Uterus (tissue), 4 donors: ENCODE results near the gene MRPL36. TPM values are rescaled to one million over a fixed set of nuclear protein-coding genes. Genes with fewer than 3 reads are reported as not detected.

Experiments used
- DNase-seq, 2 donors: peaks; one replicate each; pipeline ENCODE4 v3.0.0-alpha.2; 2019 to 2020
- H3K27ac ChIP-seq, 2 donors: fragments of 200-600 bp; sonication (generic); 1 replicate in 1 of 2; 2 replicates in 1 of 2; pipeline ENCODE4 v1.5.1; 2016 to 2018
- H3K27me3 ChIP-seq, 2 donors: fragments of 200-600 bp; sonication (generic); one replicate each; pipeline ENCODE4 v1.5.1; 2018 to 2019; ENCODE audit warnings: control low read depth in 1 of 2
- H3K36me3 ChIP-seq, 2 donors: fragments of 200-600 bp; sonication (generic); one replicate each; pipeline ENCODE4 v1.5.1; 2019; ENCODE audit warnings: control low read depth in 1 of 2
- H3K4me1 ChIP-seq, 2 donors: fragments of 200-600 bp; sonication (generic); one replicate each; pipeline ENCODE4 v1.5.1; 2018 to 2019; ENCODE audit warnings: control low read depth in 1 of 2
- H3K4me3 ChIP-seq, 2 donors: fragments of 200-600 bp; sonication (generic); 1 replicate in 1 of 2; 2 replicates in 1 of 2; pipeline ENCODE4 v1.5.1; 2018 to 2019; ENCODE audit warnings: mild to moderate bottlenecking in 1 of 2
- H3K9me3 ChIP-seq, 2 donors: fragments of 200-600 bp; sonication (generic); one replicate each; pipeline ENCODE4 v1.5.1; 2019; ENCODE audit warnings: control low read depth in 1 of 2
- POLR2A ChIP-seq, 2 donors: fragments of 450-650 bp; IDR thresholded peaks; one replicate each; pipeline ENCODE4 v1.6.1; 2016; ENCODE audit warnings: antibody characterized with exemption in 2 of 2, mild to moderate bottlenecking in 1 of 2, moderate library complexity in 1 of 2
- intact Hi-C: fragments of 100-400 bp; cut with DNase I; formaldehyde crosslinking; loops from one replicate; pipeline ENCODE4 v1.15.1; 2023; ENCODE audit warnings: low total_unique reads
- total RNA-seq, 4 donors: library from RNA; depleted of rRNA in 3 of 4; stranded (reverse); fragments of >200 nt in 3 of 4; gene quantifications; one replicate each; pipeline versions ENCODE4 v1.1.0 to v1.2.4, GENCODE V29; 2014 to 2023
- TF ChIP-seq, protein P1 (sequence below), 4 experiments: fragments of 200-600 bp in 2 of 4; fragments of 450-650 bp in 2 of 4; sonication (generic) in 2 of 4; IDR thresholded peaks; one replicate each; pipeline ENCODE4 v1.5.1; 2016 to 2019; ENCODE audit warnings: antibody characterized with exemption in 4 of 4, mild to moderate bottlenecking in 2 of 4, moderate library complexity in 1 of 4
- donor health status: DM: yes; HTN: yes; CAD: no.

Gene MRPL36
- total RNA-seq, 4 donors from 2014 or later = 14.4 to 107 (median 31.6) TPM

DNA sequence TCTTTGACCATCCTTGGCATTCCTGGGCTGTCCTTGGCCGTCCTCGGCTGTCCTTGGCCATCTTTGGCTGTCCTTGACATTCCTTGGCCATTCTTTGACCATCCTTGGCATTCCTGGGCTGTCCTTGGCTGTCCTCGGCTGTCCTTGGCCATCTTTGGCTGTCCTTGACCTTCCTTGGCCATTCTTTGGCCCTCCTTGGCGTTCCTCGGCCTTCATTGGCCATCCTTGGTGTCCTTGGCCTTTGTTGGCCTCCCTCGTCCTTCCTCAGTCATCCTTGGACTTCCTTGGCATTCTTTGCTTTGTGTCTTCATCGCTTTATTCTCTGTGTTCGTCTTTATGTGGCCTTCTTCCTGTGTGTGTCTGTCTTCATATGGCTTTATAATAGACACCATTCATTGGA is 22.2 kb upstream of the MRPL36 start:
- Histone ChIP-seq H3K27ac (no peak overlapping the region), H3K9me3 (no peaks in the 10 kb centered on the region), H3K4me1 (no peaks in the 10 kb centered on the region), H3K27me3 (no peaks in the 10 kb centered on the region), H3K4me3 (no peak overlapping the region), H3K36me3 (no peaks in the 10 kb centered on the region)
- TF ChIP-seq POLR2A (IDR thresholded peaks at IDR 0.05) = no peak
- TF ChIP-seq, protein P1, sequence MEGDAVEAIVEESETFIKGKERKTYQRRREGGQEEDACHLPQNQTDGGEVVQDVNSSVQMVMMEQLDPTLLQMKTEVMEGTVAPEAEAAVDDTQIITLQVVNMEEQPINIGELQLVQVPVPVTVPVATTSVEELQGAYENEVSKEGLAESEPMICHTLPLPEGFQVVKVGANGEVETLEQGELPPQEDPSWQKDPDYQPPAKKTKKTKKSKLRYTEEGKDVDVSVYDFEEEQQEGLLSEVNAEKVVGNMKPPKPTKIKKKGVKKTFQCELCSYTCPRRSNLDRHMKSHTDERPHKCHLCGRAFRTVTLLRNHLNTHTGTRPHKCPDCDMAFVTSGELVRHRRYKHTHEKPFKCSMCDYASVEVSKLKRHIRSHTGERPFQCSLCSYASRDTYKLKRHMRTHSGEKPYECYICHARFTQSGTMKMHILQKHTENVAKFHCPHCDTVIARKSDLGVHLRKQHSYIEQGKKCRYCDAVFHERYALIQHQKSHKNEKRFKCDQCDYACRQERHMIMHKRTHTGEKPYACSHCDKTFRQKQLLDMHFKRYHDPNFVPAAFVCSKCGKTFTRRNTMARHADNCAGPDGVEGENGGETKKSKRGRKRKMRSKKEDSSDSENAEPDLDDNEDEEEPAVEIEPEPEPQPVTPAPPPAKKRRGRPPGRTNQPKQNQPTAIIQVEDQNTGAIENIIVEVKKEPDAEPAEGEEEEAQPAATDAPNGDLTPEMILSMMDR (IDR thresholded peaks at IDR 0.05) = no peak
- DNase-seq = no peak
- intact Hi-C loops = no loop called here

DNA sequence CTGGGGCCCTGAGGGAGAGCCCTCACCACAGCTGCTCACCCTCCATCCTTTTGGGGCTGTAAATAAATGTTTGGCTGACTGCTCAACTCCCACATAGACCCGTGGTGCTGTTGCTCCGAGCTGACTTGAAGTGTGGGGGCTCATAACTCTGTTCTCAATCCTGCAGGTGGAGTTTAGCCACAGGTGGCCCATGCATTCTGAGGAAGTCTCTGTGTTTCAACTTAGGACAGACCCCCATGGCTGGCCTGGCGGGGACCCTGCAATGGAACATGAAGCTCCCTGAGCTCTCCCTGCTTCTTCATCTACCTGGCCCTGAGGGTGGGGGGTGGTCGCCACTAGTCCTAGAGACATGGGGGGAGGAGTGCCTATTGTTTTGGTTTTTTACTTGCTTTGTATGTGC is 21.3 kb upstream of the MRPL36 start:
- Histone ChIP-seq H3K27me3 (no peaks in the 10 kb centered on the region), H3K4me3 (no peak overlapping the region), H3K4me1 (no peaks in the 10 kb centered on the region), H3K36me3 (no peaks in the 10 kb centered on the region), H3K27ac (no peak overlapping the region), H3K9me3 (no peaks in the 10 kb centered on the region)
- DNase-seq = no peak
- intact Hi-C loops = no loop called here
- no peak for TF ChIP-seq POLR2A (IDR thresholded peaks at IDR 0.05)
- TF ChIP-seq, protein P1 (IDR thresholded peaks at IDR 0.05) = no peak

DNA sequence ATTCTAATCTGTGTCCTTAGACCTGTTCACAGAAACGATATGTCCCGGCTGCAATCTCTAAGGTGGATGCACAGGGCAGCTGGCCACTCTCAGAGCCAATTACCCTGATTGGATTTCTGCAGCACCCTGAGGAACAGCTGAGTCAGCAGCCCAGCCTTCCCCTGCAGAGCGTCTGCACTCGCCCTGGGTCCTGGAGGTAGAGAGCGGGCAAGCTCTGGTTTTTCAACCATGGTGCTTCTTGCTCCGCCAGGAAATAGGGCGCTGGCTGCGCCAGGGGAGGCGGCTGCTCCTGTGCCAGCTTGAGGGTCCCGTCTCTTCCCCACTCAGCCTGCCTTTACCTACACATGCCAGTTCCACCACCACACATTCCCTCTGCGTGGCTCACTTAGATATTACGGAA is 20.7 kb upstream of the MRPL36 start:
- no peaks in the 10 kb centered on the region for H3K9me3 ChIP-seq
- TF ChIP-seq, protein P1 (IDR thresholded peaks at IDR 0.05) = no peak
- no peak for TF ChIP-seq POLR2A (IDR thresholded peaks at IDR 0.05)
- H3K27ac ChIP-seq = no peak overlapping the region
- intact Hi-C loops = no loop called here
- no peak for DNase-seq
- no peak overlapping the region for H3K4me3 ChIP-seq
- H3K36me3 ChIP-seq = no peaks in the 10 kb centered on the region
- no peaks in the 10 kb centered on the region for H3K4me1 ChIP-seq
- H3K27me3 ChIP-seq = no peaks in the 10 kb centered on the region

DNA sequence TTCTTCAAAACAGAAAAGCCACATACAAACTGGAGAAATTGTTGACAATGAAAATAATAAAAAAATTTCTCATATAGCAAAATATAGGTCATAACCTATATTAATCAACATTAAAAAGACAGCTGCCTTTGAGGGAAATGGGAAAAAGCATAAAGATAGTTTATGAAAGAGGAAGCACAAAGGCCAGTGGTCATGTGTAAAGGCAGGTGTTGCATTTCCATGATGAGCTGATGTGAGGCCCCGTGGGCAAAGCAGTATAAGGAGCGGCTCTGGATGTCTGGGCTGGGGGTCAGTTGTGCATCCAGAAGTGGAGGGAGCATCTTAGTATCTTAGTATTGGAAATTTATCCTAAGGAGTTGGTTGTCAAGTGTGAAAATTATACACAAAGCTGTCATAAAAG is 19.8 kb upstream of the MRPL36 start:
- no peak for DNase-seq
- H3K4me1 ChIP-seq = no peaks in the 10 kb centered on the region
- intact Hi-C loops = no loop called here
- H3K27me3 ChIP-seq = no peaks in the 10 kb centered on the region
- no peaks in the 10 kb centered on the region for H3K9me3 ChIP-seq
- TF ChIP-seq, protein P1 (IDR thresholded peaks at IDR 0.05) = no peak
- TF ChIP-seq POLR2A (IDR thresholded peaks at IDR 0.05) = no peak
- H3K4me3 ChIP-seq = no peak overlapping the region
- H3K27ac ChIP-seq = no peak overlapping the region
- H3K36me3 ChIP-seq = no peaks in the 10 kb centered on the region

DNA sequence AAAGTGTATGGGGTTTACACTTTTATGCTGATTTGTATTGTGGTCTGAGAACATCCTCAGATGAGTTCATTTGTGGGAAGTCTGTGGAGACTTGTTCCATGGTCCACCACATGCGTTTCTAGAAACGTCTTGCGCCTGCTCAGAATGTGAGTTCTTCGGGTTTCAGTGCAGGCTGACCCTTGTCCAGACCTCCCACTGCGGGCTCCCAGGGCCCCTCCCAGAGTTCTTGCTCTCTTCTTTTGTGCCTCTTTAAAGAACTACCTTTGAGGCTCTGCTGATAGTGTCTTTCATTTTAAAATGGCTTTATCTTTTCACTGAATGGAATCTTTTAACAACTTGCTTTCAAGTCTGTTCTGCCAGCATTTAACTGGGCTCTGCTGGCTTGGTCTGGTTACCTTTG is 19.1 kb upstream of the MRPL36 start:
- TF ChIP-seq POLR2A (IDR thresholded peaks at IDR 0.05) = no peak
- TF ChIP-seq, protein P1 (IDR thresholded peaks at IDR 0.05) = no peak
- intact Hi-C loops = no loop called here
- H3K36me3 ChIP-seq = no peaks in the 10 kb centered on the region

More for the DNA sequence above, 19.1 kb upstream of the MRPL36 start:
- Histone ChIP-seq H3K27ac (no peak overlapping the region), H3K4me3 (no peak overlapping the region), H3K4me1 (no peaks in the 10 kb centered on the region), H3K9me3 (no peaks in the 10 kb centered on the region), H3K27me3 (no peaks in the 10 kb centered on the region)
- no peak for DNase-seq
